Fibroblast of lung (primary cell): Measurements from ENCODE around the gene ZNF526. TPM values are rescaled to one million over a fixed set of nuclear protein-coding genes. Genes with fewer than 3 reads are reported as not detected.

ENCODE experiments used
- DNase-seq, 2 donors: peaks; one replicate each; pipeline versions ENCODE4 v3.0.0 to v3.0.0-alpha.2; 2010; ENCODE audit warnings: low read depth in 2 of 2
- H2AFZ ChIP-seq: 2 replicates; pipeline ENCODE4 v1.5.1; 2012; ENCODE audit warnings: low read length, control low read depth, inconsistent platforms
- H3K27ac ChIP-seq: 2 replicates; pipeline ENCODE4 v1.5.1; 2011; ENCODE audit warnings: low read length, control low read depth; ENCODE audit not compliant: insufficient read depth
- H3K27me3 ChIP-seq: 2 replicates; pipeline ENCODE4 v1.5.1; 2011; ENCODE audit warnings: mild to moderate bottlenecking, low read length; ENCODE audit not compliant: control insufficient read depth, insufficient read depth
- H3K36me3 ChIP-seq: 2 replicates; pipeline ENCODE4 v1.5.1; 2011; ENCODE audit warnings: low read length; ENCODE audit not compliant: control insufficient read depth, insufficient read depth
- H3K4me1 ChIP-seq: 2 replicates; pipeline ENCODE4 v1.5.1; 2011; ENCODE audit warnings: low read length; ENCODE audit not compliant: control insufficient read depth, insufficient read depth; ENCODE audit errors: extremely low read depth
- H3K4me2 ChIP-seq: 2 replicates; pipeline ENCODE4 v1.5.1; 2011; ENCODE audit warnings: low read length, control low read depth; ENCODE audit not compliant: insufficient read depth; ENCODE audit errors: extremely low read depth
- H3K4me3 ChIP-seq, 4 experiments: fragments of 200-600 bp in 1 of 4; sonication (generic) in 1 of 4; replicated peaks in 1 of 4; 2 replicates each; pipeline ENCODE4 v1.5.1; 2011 to 2016; ENCODE audit warnings: low read length in 4 of 4, low read depth in 3 of 4, mild to moderate bottlenecking in 3 of 4, control low read depth in 2 of 4, inconsistent platforms in 1 of 4, mixed read lengths in 1 of 4; ENCODE audit not compliant: insufficient read depth in 1 of 4; ENCODE audit errors: control extremely low read depth in 1 of 4
- H3K79me2 ChIP-seq: 2 replicates; pipeline ENCODE4 v1.5.1; 2012; ENCODE audit warnings: mild to moderate bottlenecking, low read length, inconsistent platforms; ENCODE audit not compliant: control insufficient read depth, insufficient read depth
- H3K9ac ChIP-seq: 2 replicates; pipeline ENCODE4 v1.5.1; 2011; ENCODE audit warnings: mild to moderate bottlenecking, low read length, control low read depth; ENCODE audit not compliant: insufficient read depth
- H3K9me3 ChIP-seq: 2 replicates; pipeline ENCODE4 v1.5.1; 2012; ENCODE audit warnings: low read depth, low read length; ENCODE audit not compliant: control insufficient read depth, insufficient read depth
- H4K20me1 ChIP-seq: 2 replicates; pipeline ENCODE4 v1.5.1; 2011; ENCODE audit warnings: low read length; ENCODE audit not compliant: control insufficient read depth, insufficient read depth; ENCODE audit errors: extremely low read depth
- EZH2 ChIP-seq: IDR thresholded peaks from 2 replicates; pipeline ENCODE4 v1.5.1; 2012; ENCODE audit warnings: low read length, control low read depth, mild to moderate bottlenecking; ENCODE audit errors: missing control alignments
- polyA plus RNA-seq, 2 donors: library from polyadenylated mRNA; depleted of rRNA in 1 of 2; stranded (reverse) in 1 of 2; unstranded in 1 of 2; fragments of >200 nt; gene quantifications; 2 replicates each; pipeline ENCODE4 v1.2.1, GENCODE V29; 2011 to 2012; ENCODE audit warnings: missing spikeins in 1 of 2
- total RNA-seq: library from RNA; depleted of rRNA; stranded (reverse); fragments of >200 nt; gene quantifications from 2 replicates; pipeline ENCODE4 v1.2.1, GENCODE V29; 2014
- TF ChIP-seq, protein P1 (sequence below), 2 donors: IDR thresholded peaks in 1 of 2; conservative IDR thresholded peaks in 1 of 2; 1 replicate in 1 of 2; 2 replicates in 1 of 2; pipeline ENCODE4 v1.5.1; 2011 to 2012; ENCODE audit warnings: low read length in 2 of 2, control low read depth in 1 of 2, inconsistent platforms in 1 of 2, low read depth in 1 of 2, mild to moderate bottlenecking in 1 of 2

ZNF526 gene
- total and polyA plus RNA-seq, 2 donors (not counting 1 experiment from before 2014, with no cell fraction given) = 5.9 to 7.8 TPM

DNA sequence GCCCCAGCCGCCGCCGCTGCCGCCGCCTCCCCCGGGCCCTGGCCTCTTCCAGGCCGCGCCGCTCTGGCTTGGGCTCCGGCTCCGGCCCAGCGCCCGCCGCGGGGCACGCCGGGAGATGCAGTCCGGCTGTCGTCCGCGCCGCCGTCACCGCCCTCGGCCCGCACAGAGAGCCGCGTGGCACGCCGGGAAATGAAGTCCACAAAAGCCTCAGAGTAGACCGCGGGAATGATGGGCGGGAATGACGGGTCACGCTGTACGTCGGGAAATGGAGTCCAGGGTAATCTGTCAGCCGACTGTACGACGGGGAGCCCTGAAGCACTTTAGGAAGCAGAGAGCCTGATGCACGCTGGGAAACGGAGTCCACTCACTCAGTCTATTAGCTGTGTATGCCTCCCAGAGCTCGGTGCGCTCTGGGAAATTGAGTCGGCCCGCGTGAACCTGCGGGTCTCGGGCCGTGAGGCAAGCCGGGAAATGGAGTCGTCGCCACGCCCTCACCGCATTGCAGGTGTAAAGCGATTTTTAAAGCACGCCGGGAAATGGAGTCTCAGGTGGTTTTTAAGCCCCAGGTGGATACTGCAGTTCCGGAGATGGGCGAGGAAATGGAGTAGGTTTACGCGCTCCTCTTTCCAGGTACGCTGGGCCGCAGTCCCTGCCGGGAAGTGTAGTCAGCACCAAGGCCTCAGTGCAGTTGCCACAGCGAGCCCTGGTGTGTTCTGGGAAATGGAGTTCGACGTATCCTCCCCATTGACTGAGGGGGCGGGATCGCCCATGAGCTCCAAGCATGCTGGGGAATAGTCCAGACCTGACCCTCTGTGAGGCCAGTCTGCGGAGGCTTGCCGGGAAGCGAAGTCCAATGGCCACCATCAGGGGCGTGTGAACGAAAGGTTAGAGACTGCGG lies 22.6 kb downstream of the ZNF526 start, which contains the start of gene GSK3A:
TSS of gene GSK3A (minus strand) at position 91 of the 898 bp plus-strand sequence. CDS start 137 bp downstream, outside the sequence.
- H3K27ac ChIP-seq = peak within 1 kb of the TSS; percentile 68
- peaks cover 13% of the 10 kb centered on the region for H3K4me1 ChIP-seq
- peaks cover 3% of the 10 kb centered on the region for H3K36me3 ChIP-seq
- no peaks in the 10 kb centered on the region for H3K27me3 ChIP-seq
- H3K9ac ChIP-seq = peak within 1 kb of the TSS; percentile 83
- peak within 1 kb of the TSS; percentile 72 for H2AFZ ChIP-seq
- peaks cover 29% of the 10 kb centered on the region for H3K79me2 ChIP-seq
- no peak for TF ChIP-seq EZH2
- TF ChIP-seq, protein P1, sequence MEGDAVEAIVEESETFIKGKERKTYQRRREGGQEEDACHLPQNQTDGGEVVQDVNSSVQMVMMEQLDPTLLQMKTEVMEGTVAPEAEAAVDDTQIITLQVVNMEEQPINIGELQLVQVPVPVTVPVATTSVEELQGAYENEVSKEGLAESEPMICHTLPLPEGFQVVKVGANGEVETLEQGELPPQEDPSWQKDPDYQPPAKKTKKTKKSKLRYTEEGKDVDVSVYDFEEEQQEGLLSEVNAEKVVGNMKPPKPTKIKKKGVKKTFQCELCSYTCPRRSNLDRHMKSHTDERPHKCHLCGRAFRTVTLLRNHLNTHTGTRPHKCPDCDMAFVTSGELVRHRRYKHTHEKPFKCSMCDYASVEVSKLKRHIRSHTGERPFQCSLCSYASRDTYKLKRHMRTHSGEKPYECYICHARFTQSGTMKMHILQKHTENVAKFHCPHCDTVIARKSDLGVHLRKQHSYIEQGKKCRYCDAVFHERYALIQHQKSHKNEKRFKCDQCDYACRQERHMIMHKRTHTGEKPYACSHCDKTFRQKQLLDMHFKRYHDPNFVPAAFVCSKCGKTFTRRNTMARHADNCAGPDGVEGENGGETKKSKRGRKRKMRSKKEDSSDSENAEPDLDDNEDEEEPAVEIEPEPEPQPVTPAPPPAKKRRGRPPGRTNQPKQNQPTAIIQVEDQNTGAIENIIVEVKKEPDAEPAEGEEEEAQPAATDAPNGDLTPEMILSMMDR (conservative IDR thresholded peaks at IDR 0.05 in 1 of 2, IDR thresholded peaks at IDR 0.05 in 1 of 2; ENCODE audit: low read depth in 1 of 2, low read length in 2 of 2) = no peak
- peak within 1 kb of the TSS; percentile 66 to 99 (median 88) for H3K4me3 ChIP-seq
- peak within 1 kb of the TSS; percentile 96 for H3K4me2 ChIP-seq
- H4K20me1 ChIP-seq = no peaks in the 10 kb centered on the region
- peak; percentile 99 for DNase-seq
- no peaks in the 10 kb centered on the region for H3K9me3 ChIP-seq

DNA sequence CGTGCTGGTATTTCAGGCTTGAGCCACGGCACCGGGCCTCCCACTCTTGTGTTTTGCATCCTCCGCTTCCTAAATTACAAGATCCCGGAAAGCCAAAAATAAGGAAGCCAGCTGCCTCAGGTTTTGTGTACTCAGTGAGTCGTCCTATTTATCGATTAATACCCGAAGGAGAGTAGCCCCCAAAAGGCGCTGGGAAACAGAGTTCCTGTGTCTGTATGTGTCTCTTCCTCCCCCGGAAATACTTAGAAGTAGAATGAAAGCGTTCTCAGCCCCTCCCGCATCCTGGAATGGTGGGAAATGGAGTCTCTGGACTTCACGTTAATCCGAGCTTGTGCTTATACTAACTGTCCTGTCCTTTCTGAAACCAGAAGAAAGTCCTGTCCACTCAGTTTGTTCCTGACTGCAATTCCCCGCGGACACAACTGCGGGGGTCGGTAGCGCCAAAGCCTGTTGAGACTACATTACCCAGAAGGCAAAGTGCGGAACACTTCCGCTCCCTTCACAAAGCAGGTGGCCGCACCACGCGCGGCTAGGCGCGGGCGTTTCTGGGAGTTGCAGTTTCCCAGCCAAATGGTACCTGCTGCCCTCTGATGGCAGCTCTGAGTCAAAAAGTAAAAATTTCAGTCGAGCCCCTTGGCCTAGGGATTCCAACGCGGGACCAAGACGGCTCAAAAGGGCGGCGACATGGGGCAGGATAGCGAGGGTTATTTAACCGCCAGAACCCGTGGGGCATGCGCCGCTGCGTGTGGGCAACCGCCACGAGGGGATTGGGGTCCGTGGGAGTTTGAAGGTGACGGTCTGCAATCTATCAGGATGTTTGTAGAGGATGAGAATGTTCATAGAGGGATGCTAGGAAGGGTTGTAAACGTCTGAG lies 24.5 kb downstream of the ZNF526 start:
- Histone ChIP-seq H3K27ac (peak overlapping the region; percentile 64), H3K4me1 (peaks cover 13% of the 10 kb centered on the region), H3K9ac (peak overlapping the region; percentile 38), H3K36me3 (peaks cover 9% of the 10 kb centered on the region), H3K9me3 (no peaks in the 10 kb centered on the region), H3K4me2 (peak overlapping the region; percentile 74), H2AFZ (peak overlapping the region; percentile 30), H3K79me2 (peaks cover 35% of the 10 kb centered on the region), H4K20me1 (no peaks in the 10 kb centered on the region), H3K4me3 (peak overlapping the region; percentile 27 to 91 (median 64)), H3K27me3 (no peaks in the 10 kb centered on the region)
- peak; percentile 92 for DNase-seq
- TF ChIP-seq, protein P1 (conservative IDR thresholded peaks at IDR 0.05 in 1 of 2, IDR thresholded peaks at IDR 0.05 in 1 of 2; ENCODE audit: low read depth in 1 of 2, low read length in 2 of 2) = peak; percentile 53 to 62
- TF ChIP-seq EZH2 = no peak

DNA sequence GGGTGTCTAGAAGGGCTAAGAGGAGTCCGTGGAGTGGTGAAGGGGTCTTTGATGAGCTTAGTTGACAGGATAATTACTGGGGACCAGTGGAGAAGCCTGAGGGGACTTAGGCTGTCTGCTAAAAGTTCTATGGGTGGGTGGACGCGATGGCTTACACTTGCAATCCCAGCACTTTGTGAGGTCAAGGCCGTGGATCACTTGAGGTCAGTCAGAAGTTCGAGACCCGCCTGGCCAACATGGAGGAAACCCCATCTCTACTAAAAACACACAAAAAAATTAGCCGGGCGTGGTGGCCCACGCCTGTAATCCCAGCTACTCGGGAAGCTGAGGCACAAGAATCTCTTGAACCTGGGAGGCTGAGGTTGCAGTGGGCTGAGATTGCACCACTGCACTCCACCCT lies 25.1 kb downstream of the ZNF526 start:
- Histone ChIP-seq H3K27me3 (no peaks in the 10 kb centered on the region), H3K4me2 (peak overlapping the region; percentile 21), H4K20me1 (no peaks in the 10 kb centered on the region), H3K79me2 (peaks cover 35% of the 10 kb centered on the region), H3K9ac (no peak overlapping the region), H3K4me1 (peaks cover 15% of the 10 kb centered on the region), H3K4me3 (peak overlapping the region in 1 of 4 experiments; percentile 68), H3K9me3 (no peaks in the 10 kb centered on the region), H3K36me3 (peaks cover 14% of the 10 kb centered on the region), H2AFZ (no peak overlapping the region), H3K27ac (peak overlapping the region; percentile 56)
- TF ChIP-seq EZH2 = no peak
- TF ChIP-seq, protein P1 (conservative IDR thresholded peaks at IDR 0.05 in 1 of 2, IDR thresholded peaks at IDR 0.05 in 1 of 2; ENCODE audit: low read depth in 1 of 2, low read length in 2 of 2) = no peak
- DNase-seq = no peak
